GM12878 (cell line): ENCODE measurements around the gene ADGRE1. TPM values are rescaled to one million over a fixed set of nuclear protein-coding genes. Genes with fewer than 3 reads are reported as not detected.

Experiments
- ATAC-seq: fragments of 200-7000 bp; cut with Tn5 transposase; 3 replicates; pipeline ENCODE4 v1.9.1; 2020; ENCODE audit warnings: mild to moderate bottlenecking, moderate library complexity
- BruUV-seq: library from RNA; stranded (reverse); fragments of 400-500 nt; replicated peaks from 2 replicates; lab custom pipeline; 2021; lab: Mats Ljungman, UMichigan
- CTCF ChIA-PET: fragments of 300-600 bp; sonication (Branson Sonifier 250); formaldehyde crosslinking; extraction: SDS; loops from one replicate; lab custom pipeline; 2021; ENCODE audit warnings: inconsistent platforms; lab: Yijun Ruan, JAX
- POLR2A ChIA-PET: fragments of 350-600 bp; formaldehyde crosslinking; extraction: SDS; loops from one replicate; lab custom pipeline; 2021; ENCODE audit warnings: inconsistent platforms; lab: Charles Lee
- RAD21 ChIA-PET: fragments of 300-600 bp; sonication (Branson Sonifier 250); formaldehyde crosslinking; loops from one replicate; lab custom pipeline; 2023; ENCODE audit warnings: antibody characterized with exemption; ENCODE audit not compliant: unreplicated experiment; lab: Charles Lee
- SMC1A ChIA-PET: fragments of 300-600 bp; sonication (Branson Sonifier 250); formaldehyde crosslinking; loops from one replicate; lab custom pipeline; 2023; ENCODE audit not compliant: unreplicated experiment, uncharacterized antibody; lab: Charles Lee
- DNase-seq: peaks from one replicate; pipeline ENCODE4 v3.0.0-alpha.2; 2011; ENCODE audit warnings: low read depth, low spot score
- FAIRE-seq: peaks from 3 replicates; lab custom pipeline; 2011; peaks lifted over from hg19 to GRCh38; lab: Jason Lieb, UNC
- H2AFZ ChIP-seq: 2 replicates; pipeline ENCODE4 v1.6.0; 2011; ENCODE audit warnings: low read depth, low read length, control low read depth; ENCODE audit not compliant: control insufficient read depth
- H3K27ac ChIP-seq: 2 replicates; pipeline ENCODE4 v1.5.1; 2011; ENCODE audit warnings: control low read depth; ENCODE audit not compliant: control insufficient read depth, insufficient read depth
- H3K27me3 ChIP-seq, 2 experiments: replicated peaks in 1 of 2; 2 replicates each; pipeline versions ENCODE4 v1.6.0 to v1.6.1; 2011; ENCODE audit warnings: low read length in 1 of 2; ENCODE audit not compliant: control insufficient read depth in 2 of 2, insufficient read depth in 2 of 2
- H3K36me3 ChIP-seq, 2 experiments: 2 replicates each; pipeline ENCODE4 v1.5.1; 2011; ENCODE audit warnings: low read length in 1 of 2; ENCODE audit not compliant: control insufficient read depth in 2 of 2, insufficient read depth in 2 of 2
- H3K4me1 ChIP-seq: 2 replicates; pipeline ENCODE4 v1.6.1; 2011; ENCODE audit warnings: mild to moderate bottlenecking, low read length, moderate library complexity, mixed read lengths; ENCODE audit not compliant: control insufficient read depth, insufficient read depth
- H3K4me2 ChIP-seq: 2 replicates; pipeline ENCODE4 v1.6.0; 2011; ENCODE audit warnings: control low read depth; ENCODE audit not compliant: control insufficient read depth, insufficient read depth
- H3K4me3 ChIP-seq: fragments of 200-600 bp; sonication (generic); 2 replicates; pipeline ENCODE4 v1.5.1; 2016
- H3K79me2 ChIP-seq: 2 replicates; pipeline ENCODE4 v1.6.0; 2011; ENCODE audit warnings: low read length; ENCODE audit not compliant: control insufficient read depth, insufficient read depth
- H3K9ac ChIP-seq: 2 replicates; pipeline ENCODE4 v1.8.0; 2011; ENCODE audit warnings: low read length, control low read depth, mixed read lengths; ENCODE audit not compliant: control insufficient read depth, insufficient read depth
- H3K9me3 ChIP-seq: replicated peaks from 3 replicates; pipeline ENCODE4 v1.5.1; 2011; ENCODE audit warnings: mild to moderate bottlenecking, low read length; ENCODE audit not compliant: control insufficient read depth, insufficient read depth
- H4K20me1 ChIP-seq: 2 replicates; pipeline ENCODE4 v1.6.0; 2011; ENCODE audit not compliant: control insufficient read depth, insufficient read depth
- ATF3 ChIP-seq: IDR thresholded peaks from 2 replicates; pipeline ENCODE4 v1.6.1; 2011; ENCODE audit warnings: low read depth, mild to moderate bottlenecking, low read length, moderate library complexity, borderline replicate concordance; ENCODE audit errors: extremely low read depth
- E4F1 ChIP-seq: fragments of 450-650 bp; IDR thresholded peaks from 2 replicates; pipeline ENCODE4 v1.6.1; 2018; ENCODE audit warnings: borderline replicate concordance, mild to moderate bottlenecking; ENCODE audit not compliant: partially characterized antibody
- HDAC6 ChIP-seq: fragments of 200-600 bp; sonication (generic); IDR thresholded peaks from one replicate; pipeline ENCODE4 v1.8.0; 2017; ENCODE audit warnings: antibody characterized with exemption; ENCODE audit not compliant: unreplicated experiment
- MAX ChIP-seq: IDR thresholded peaks from 2 replicates; pipeline ENCODE4 v1.6.1; 2012; ENCODE audit warnings: low read depth, low read length, improper control_type of control experiment
- MTA2 ChIP-seq: fragments of 450-650 bp; IDR thresholded peaks from 2 replicates; pipeline ENCODE4 v1.6.1; 2016; ENCODE audit warnings: low read depth, mild to moderate bottlenecking, moderate library complexity
- RAD51 ChIP-seq: fragments of 450-650 bp; IDR thresholded peaks from 2 replicates; pipeline ENCODE4 v1.6.1; 2016; ENCODE audit warnings: moderate library complexity, mild to moderate bottlenecking, inconsistent platforms
- RUNX3 ChIP-seq: IDR thresholded peaks from 2 replicates; pipeline ENCODE4 v1.6.1; 2012; ENCODE audit warnings: low read length, inconsistent platforms
- SMC3 ChIP-seq: IDR thresholded peaks from 2 replicates; pipeline ENCODE4 v1.6.1; 2011; ENCODE audit warnings: low read length, improper control_type of control experiment, borderline replicate concordance
- SREBF1 ChIP-seq: IDR thresholded peaks from 2 replicates; pipeline ENCODE4 v1.6.1; 2012; ENCODE audit warnings: mild to moderate bottlenecking, low read length
- ZNF274 ChIP-seq: IDR thresholded peaks from one replicate; pipeline ENCODE4 v1.8.0; 2011; ENCODE audit not compliant: insufficient read length, insufficient read depth
- ZNF384 ChIP-seq: IDR thresholded peaks from 2 replicates; pipeline ENCODE4 v1.6.1; 2012; ENCODE audit warnings: low read depth, mild to moderate bottlenecking, low read length, improper control_type of control experiment, borderline replicate concordance
- WGBS: methylation state at CpG from one replicate; pipeline ENCODE4 v1.1.6; 2016; ENCODE audit warnings: low lambda C conversion rate; ENCODE audit not compliant: insufficient replicate concordance, insufficient coverage; ENCODE audit errors: missing lambda C conversion rate; 5-methylcytosine and 5-hydroxymethylcytosine counted together
- in situ Hi-C: fragments of 300-500 bp; cut with MboI; formaldehyde crosslinking; loops from 9 replicates; pipeline ENCODE4 v1.14.3; 2018; ENCODE audit warnings: mixed read lengths
- intact Hi-C: fragments of 100-400 bp; cut with micrococcal nuclease; formaldehyde crosslinking; loops from one replicate; pipeline ENCODE4 v1.14.2; 2022; ENCODE audit not compliant: unreplicated experiment
- polyA plus RNA-seq, 11 experiments: library from polyadenylated mRNA; depleted of rRNA in 4 of 11; unstranded in 6 of 11; stranded (reverse) in 5 of 11; fragments of >200 nt; fragmentation: Nextera tagmentation in 4 of 11; fragmentation: Illumina TruSeq in 1 of 11; extraction: Ambion mirVana in 4 of 11; extraction: Trizol in 1 of 11; gene quantifications; 1 replicate in 1 of 11; 2 replicates in 10 of 11; pipeline versions ENCODE4 v1.2.1 to v1.2.3, GENCODE V29; 2011 to 2016; ENCODE audit warnings: inconsistent platforms in 2 of 11, missing spikeins in 2 of 11, low read depth in 1 of 11
- total RNA-seq, 4 experiments: library from RNA; depleted of rRNA in 3 of 4; stranded (reverse); fragments of >200 nt in 3 of 4; fragmentation: Illumina TruSeq in 1 of 4; extraction: Trizol in 1 of 4; gene quantifications; 2 replicates each; pipeline versions ENCODE4 v1.2.1 to v1.2.3, GENCODE V29; 2013 to 2021
- TF ChIP-seq, protein P1 (sequence below): IDR thresholded peaks from 2 replicates; pipeline ENCODE4 v1.6.1; 2011; ENCODE audit warnings: borderline replicate concordance, low read depth, mild to moderate bottlenecking, moderate library complexity, mixed read lengths, low read length; ENCODE audit not compliant: insufficient read depth; ENCODE audit errors: extremely low read length
- TF ChIP-seq, protein P2 (sequence below): fragments of 450-650 bp; conservative IDR thresholded peaks from 2 replicates; pipeline ENCODE4 v1.6.1; 2017; ENCODE audit warnings: mild to moderate bottlenecking, moderate library complexity
- TF ChIP-seq, protein P3 (sequence below): fragments of 450-650 bp; formaldehyde crosslinking; IDR thresholded peaks from 2 replicates; pipeline ENCODE4 v1.5.0; 2022; ENCODE audit warnings: mild to moderate bottlenecking, missing genetic modification characterization

The ADGRE1 gene
- total and polyA plus RNA-seq, 10 of the 15 experiments (the other 5 are each of a cell fraction or from before 2014, with no cell fraction given) = 7.9 to 35.7 (median 9.9) TPM

GRCh38 chr19:6947745-6948144, 60.4 kb downstream of the ADGRE1 start:
- intact Hi-C loops (loop anchor here (2.0 kb wide), 1 partner anchor 151 kb away; no protein-coding TSS in a partner anchor), in situ Hi-C loops (no loop called here)
- ATAC-seq = peak; percentile 98
- DNase-seq = peak; percentile 79
- H3K79me2 ChIP-seq = no peaks in the 10 kb centered on the region
- H3K4me2 ChIP-seq = no peak overlapping the region
- SMC1A ChIA-PET = interaction anchor here (0.6 to 1.4 kb wide), 12 partner anchors 9 to 196 kb away, joined by 3 to 7 read pairs (median 4); no protein-coding TSS in a partner anchor
- no TSS peak for BruUV-seq
- RAD21 ChIA-PET = interaction anchor here (1.1 to 1.3 kb wide), 3 partner anchors 21 to 121 kb away, joined by 3 to 6 read pairs (median 5); partner anchors contain the start of gene ZNF557
- POLR2A ChIA-PET = interaction anchor here (0.5 to 1.7 kb wide), 6 partner anchors 21 to 389 kb away, joined by 3 to 5 read pairs (median 4); no protein-coding TSS in a partner anchor
- peak; percentile 95 for FAIRE-seq
- no peak overlapping the region for H2AFZ ChIP-seq
- H3K9me3 ChIP-seq = no peaks in the 10 kb centered on the region
- WGBS = 0% methylated on average over 5 of the region's 5 CpGs
- no peaks in the 10 kb centered on the region for H3K4me1 ChIP-seq
- no peaks in the 10 kb centered on the region for H3K36me3 ChIP-seq
- CTCF ChIA-PET = interaction anchor here (1.1 to 1.6 kb wide), 4 partner anchors 17 to 63 kb away, joined by 3 to 6 read pairs (median 3); no protein-coding TSS in a partner anchor
- H3K27ac ChIP-seq = no peak overlapping the region
- H4K20me1 ChIP-seq = no peaks in the 10 kb centered on the region
- no peak overlapping the region for H3K9ac ChIP-seq
- H3K4me3 ChIP-seq = no peak overlapping the region
- H3K27me3 ChIP-seq = no peaks in the 10 kb centered on the region
- TF ChIP-seq MTA2 (peak; percentile 82), SMC3 (no peak), RUNX3 (peak; percentile 68), ZNF274 (no peak), ZNF384 (no peak), E4F1 (no peak), MAX (no peak), SREBF1 (no peak), ATF3 (no peak), HDAC6 (no peak), RAD51 (no peak)
- TF ChIP-seq, protein P1, sequence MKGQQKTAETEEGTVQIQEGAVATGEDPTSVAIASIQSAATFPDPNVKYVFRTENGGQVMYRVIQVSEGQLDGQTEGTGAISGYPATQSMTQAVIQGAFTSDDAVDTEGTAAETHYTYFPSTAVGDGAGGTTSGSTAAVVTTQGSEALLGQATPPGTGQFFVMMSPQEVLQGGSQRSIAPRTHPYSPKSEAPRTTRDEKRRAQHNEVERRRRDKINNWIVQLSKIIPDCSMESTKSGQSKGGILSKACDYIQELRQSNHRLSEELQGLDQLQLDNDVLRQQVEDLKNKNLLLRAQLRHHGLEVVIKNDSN = no peak
- TF ChIP-seq, protein P2, sequence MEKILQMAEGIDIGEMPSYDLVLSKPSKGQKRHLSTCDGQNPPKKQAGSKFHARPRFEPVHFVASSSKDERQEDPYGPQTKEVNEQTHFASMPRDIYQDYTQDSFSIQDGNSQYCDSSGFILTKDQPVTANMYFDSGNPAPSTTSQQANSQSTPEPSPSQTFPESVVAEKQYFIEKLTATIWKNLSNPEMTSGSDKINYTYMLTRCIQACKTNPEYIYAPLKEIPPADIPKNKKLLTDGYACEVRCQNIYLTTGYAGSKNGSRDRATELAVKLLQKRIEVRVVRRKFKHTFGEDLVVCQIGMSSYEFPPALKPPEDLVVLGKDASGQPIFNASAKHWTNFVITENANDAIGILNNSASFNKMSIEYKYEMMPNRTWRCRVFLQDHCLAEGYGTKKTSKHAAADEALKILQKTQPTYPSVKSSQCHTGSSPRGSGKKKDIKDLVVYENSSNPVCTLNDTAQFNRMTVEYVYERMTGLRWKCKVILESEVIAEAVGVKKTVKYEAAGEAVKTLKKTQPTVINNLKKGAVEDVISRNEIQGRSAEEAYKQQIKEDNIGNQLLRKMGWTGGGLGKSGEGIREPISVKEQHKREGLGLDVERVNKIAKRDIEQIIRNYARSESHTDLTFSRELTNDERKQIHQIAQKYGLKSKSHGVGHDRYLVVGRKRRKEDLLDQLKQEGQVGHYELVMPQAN = no peak
- TF ChIP-seq, protein P3, sequence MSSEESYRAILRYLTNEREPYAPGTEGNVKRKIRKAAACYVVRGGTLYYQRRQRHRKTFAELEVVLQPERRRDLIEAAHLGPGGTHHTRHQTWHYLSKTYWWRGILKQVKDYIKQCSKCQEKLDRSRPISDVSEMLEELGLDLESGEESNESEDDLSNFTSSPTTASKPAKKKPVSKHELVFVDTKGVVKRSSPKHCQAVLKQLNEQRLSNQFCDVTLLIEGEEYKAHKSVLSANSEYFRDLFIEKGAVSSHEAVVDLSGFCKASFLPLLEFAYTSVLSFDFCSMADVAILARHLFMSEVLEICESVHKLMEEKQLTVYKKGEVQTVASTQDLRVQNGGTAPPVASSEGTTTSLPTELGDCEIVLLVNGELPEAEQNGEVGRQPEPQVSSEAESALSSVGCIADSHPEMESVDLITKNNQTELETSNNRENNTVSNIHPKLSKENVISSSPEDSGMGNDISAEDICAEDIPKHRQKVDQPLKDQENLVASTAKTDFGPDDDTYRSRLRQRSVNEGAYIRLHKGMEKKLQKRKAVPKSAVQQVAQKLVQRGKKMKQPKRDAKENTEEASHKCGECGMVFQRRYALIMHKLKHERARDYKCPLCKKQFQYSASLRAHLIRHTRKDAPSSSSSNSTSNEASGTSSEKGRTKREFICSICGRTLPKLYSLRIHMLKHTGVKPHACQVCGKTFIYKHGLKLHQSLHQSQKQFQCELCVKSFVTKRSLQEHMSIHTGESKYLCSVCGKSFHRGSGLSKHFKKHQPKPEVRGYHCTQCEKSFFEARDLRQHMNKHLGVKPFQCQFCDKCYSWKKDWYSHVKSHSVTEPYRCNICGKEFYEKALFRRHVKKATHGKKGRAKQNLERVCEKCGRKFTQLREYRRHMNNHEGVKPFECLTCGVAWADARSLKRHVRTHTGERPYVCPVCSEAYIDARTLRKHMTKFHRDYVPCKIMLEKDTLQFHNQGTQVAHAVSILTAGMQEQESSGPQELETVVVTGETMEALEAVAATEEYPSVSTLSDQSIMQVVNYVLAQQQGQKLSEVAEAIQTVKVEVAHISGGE (CRISPR knock-in tag) = no peak
